Parathyroid adenoma (tissue), 2 donors: Measurements from ENCODE around the gene LRP11.

Experiments used
- H2AFZ ChIP-seq: fragments of 300-600 bp; sonication (generic); one replicate; pipeline ENCODE4 v1.7.0; 2017; ENCODE audit warnings: antibody characterized with exemption, mild to moderate bottlenecking
- H3K27ac ChIP-seq: fragments of 300-600 bp; sonication (generic); one replicate; pipeline ENCODE4 v1.7.0; 2017
- H3K27me3 ChIP-seq: fragments of 300-600 bp; sonication (generic); one replicate; pipeline ENCODE4 v1.7.0; 2017; ENCODE audit warnings: low read length; ENCODE audit not compliant: control insufficient read depth, insufficient read depth
- H3K36me3 ChIP-seq: fragments of 300-600 bp; sonication (generic); one replicate; pipeline ENCODE4 v1.7.0; 2017; ENCODE audit warnings: low read length; ENCODE audit not compliant: control insufficient read depth, insufficient read depth
- H3K4me1 ChIP-seq: fragments of 300-600 bp; sonication (generic); one replicate; pipeline ENCODE4 v1.7.0; 2017; ENCODE audit warnings: control low read depth
- H3K4me2 ChIP-seq: fragments of 300-600 bp; sonication (generic); one replicate; pipeline ENCODE4 v1.7.0; 2017; ENCODE audit warnings: low read length
- H3K4me3 ChIP-seq: fragments of 300-600 bp; sonication (generic); one replicate; pipeline ENCODE4 v1.7.0; 2017; ENCODE audit warnings: low read depth, low read length
- H3K79me2 ChIP-seq: fragments of 300-600 bp; sonication (generic); one replicate; pipeline ENCODE4 v1.7.0; 2017; ENCODE audit warnings: control low read depth
- H3K9ac ChIP-seq: fragments of 300-600 bp; sonication (generic); one replicate; pipeline ENCODE4 v1.7.0; 2017; ENCODE audit warnings: mild to moderate bottlenecking
- H3K9me3 ChIP-seq: fragments of 300-600 bp; sonication (generic); one replicate; pipeline ENCODE4 v1.7.0; 2017; ENCODE audit warnings: low read length; ENCODE audit not compliant: control insufficient read depth
- CTCF ChIP-seq: fragments of 300-600 bp; sonication (generic); IDR thresholded peaks from one replicate; pipeline ENCODE4 v1.7.0; 2017; ENCODE audit warnings: antibody characterized with exemption, mild to moderate bottlenecking
- donor health status: primary hyperparathyroidism.

The LRP11 gene

GRCh38 chr6:149884617-149885016 lies 20.5 kb upstream of the LRP11 start:
- Histone ChIP-seq H3K9me3 (no peaks in the 10 kb centered on the region), H3K79me2 (no peaks in the 10 kb centered on the region), H3K27ac (no peak overlapping the region), H3K36me3 (no peaks in the 10 kb centered on the region), H3K9ac (no peak overlapping the region), H3K27me3 (no peaks in the 10 kb centered on the region), H3K4me3 (no peak overlapping the region), H3K4me2 (no peak overlapping the region), H2AFZ (no peak overlapping the region), H3K4me1 (peaks cover 10% of the 10 kb centered on the region)
- no peak for TF ChIP-seq CTCF

GRCh38 chr6:149884215-149884614 lies 20.1 kb upstream of the LRP11 start:
- Histone ChIP-seq H3K9me3 (no peaks in the 10 kb centered on the region), H2AFZ (no peak overlapping the region), H3K9ac (no peak overlapping the region), H3K36me3 (no peaks in the 10 kb centered on the region), H3K79me2 (no peaks in the 10 kb centered on the region), H3K27ac (no peak overlapping the region), H3K4me1 (peaks cover 10% of the 10 kb centered on the region), H3K27me3 (no peaks in the 10 kb centered on the region), H3K4me3 (no peak overlapping the region), H3K4me2 (no peak overlapping the region)
- no peak for TF ChIP-seq CTCF

GRCh38 chr6:149881860-149882259 lies 17.7 kb upstream of the LRP11 start:
- no peaks in the 10 kb centered on the region for H3K79me2 ChIP-seq
- H3K4me2 ChIP-seq = no peak overlapping the region
- no peak overlapping the region for H2AFZ ChIP-seq
- H3K27ac ChIP-seq = no peak overlapping the region
- no peak for TF ChIP-seq CTCF
- peaks cover 5% of the 10 kb centered on the region for H3K4me1 ChIP-seq
- H3K36me3 ChIP-seq = no peaks in the 10 kb centered on the region
- H3K4me3 ChIP-seq = no peak overlapping the region
- no peak overlapping the region for H3K9ac ChIP-seq
- no peaks in the 10 kb centered on the region for H3K9me3 ChIP-seq
- H3K27me3 ChIP-seq = no peaks in the 10 kb centered on the region

- Histone ChIP-seq H3K36me3 (no peaks in the 10 kb centered on the region), H2AFZ (no peak overlapping the region), H3K4me2 (no peak overlapping the region), H3K79me2 (no peaks in the 10 kb centered on the region), H3K27me3 (no peaks in the 10 kb centered on the region), H3K4me3 (no peak overlapping the region), H3K9ac (no peak overlapping the region), H3K27ac (no peak overlapping the region), H3K9me3 (no peaks in the 10 kb centered on the region), H3K4me1 (no peaks in the 10 kb centered on the region)
- TF ChIP-seq CTCF = no peak
Observed at GRCh38 chr6:149881066-149881766, 17.1 kb upstream of the LRP11 start.

GRCh38 chr6:149877659-149878058 lies 13.5 kb upstream of the LRP11 start:
- Histone ChIP-seq H3K9me3 (no peaks in the 10 kb centered on the region), H3K27ac (no peak overlapping the region), H3K36me3 (no peaks in the 10 kb centered on the region), H3K79me2 (peaks cover 6% of the 10 kb centered on the region), H3K9ac (no peak overlapping the region), H2AFZ (no peak overlapping the region), H3K4me2 (no peak overlapping the region), H3K27me3 (no peaks in the 10 kb centered on the region), H3K4me1 (no peaks in the 10 kb centered on the region), H3K4me3 (no peak overlapping the region)
- TF ChIP-seq CTCF = no peak
